K562 (cell line): ENCODE data around the gene FKBP8. TPM values are rescaled to one million over a fixed set of nuclear protein-coding genes. Genes with fewer than 3 reads are reported as not detected.
A peak's percentile ranks its signal among the peaks of the same experiment; 100 is the strongest.

Experiments used
- ADNP ChIP-seq: fragments of 200-800 bp; sonication (Bioruptor generic); IDR thresholded peaks from 2 replicates; pipeline ENCODE4 v1.6.1; 2016; ENCODE audit warnings: missing genetic modification characterization, missing compliant biosample characterization
- DPF2 ChIP-seq: fragments of 450-650 bp; IDR thresholded peaks from 2 replicates; pipeline ENCODE4 v1.6.1; 2016
- FOXP1 ChIP-seq: sonication (generic); formaldehyde crosslinking; IDR thresholded peaks from 2 replicates; pipeline ENCODE4 v1.8.0; 2022; ENCODE audit warnings: mild to moderate bottlenecking, missing genetic modification reagents
- JUN ChIP-seq, 2 experiments: sonication (generic) in 1 of 2; formaldehyde crosslinking in 1 of 2; IDR thresholded peaks; 2 replicates each; pipeline versions ENCODE4 v1.6.1 to v1.8.0; 2012 to 2022; ENCODE audit warnings: borderline replicate concordance in 2 of 2, mild to moderate bottlenecking in 2 of 2, improper control_type of control experiment in 1 of 2, low read depth in 1 of 2, low read length in 1 of 2, missing genetic modification reagents in 1 of 2
- MAX ChIP-seq: sonication (generic); formaldehyde crosslinking; IDR thresholded peaks from 2 replicates; pipeline ENCODE4 v1.9.0; 2022; ENCODE audit warnings: mild to moderate bottlenecking, missing genetic modification reagents
- MCM5 ChIP-seq: fragments of 450-650 bp; IDR thresholded peaks from 2 replicates; pipeline ENCODE4 v1.6.1; 2016; ENCODE audit warnings: low read depth
- MTA3 ChIP-seq: fragments of 450-650 bp; formaldehyde crosslinking; IDR thresholded peaks from 2 replicates; pipeline ENCODE4 v1.6.1; 2017; ENCODE audit warnings: mild to moderate bottlenecking, borderline replicate concordance
- PHB ChIP-seq: fragments of 250-450 bp; sonication (Bioruptor Pico); IDR thresholded peaks from 2 replicates; pipeline ENCODE4 v1.5.0; 2021
- POLR2G ChIP-seq: fragments of 200-400 bp; formaldehyde crosslinking; IDR thresholded peaks from 2 replicates; pipeline ENCODE4 v1.6.1; 2017; ENCODE audit warnings: low read depth, mild to moderate bottlenecking, antibody characterized with exemption, low read length, moderate library complexity
- RBFOX2 ChIP-seq: fragments of 200-400 bp; formaldehyde crosslinking; IDR thresholded peaks from 2 replicates; pipeline ENCODE4 v1.6.1; 2017; ENCODE audit warnings: low read depth, mild to moderate bottlenecking, low read length, moderate library complexity
- TFAP4 ChIP-seq: sonication (generic); formaldehyde crosslinking; IDR thresholded peaks from 2 replicates; pipeline ENCODE4 v1.8.0; 2022; ENCODE audit warnings: missing genetic modification reagents, mild to moderate bottlenecking, moderate library complexity, borderline replicate concordance
- ZKSCAN3 ChIP-seq: fragments of 250-450 bp; sonication (Bioruptor Pico); IDR thresholded peaks from 2 replicates; pipeline ENCODE4 v1.4.0; 2020
- ZNF384 ChIP-seq: IDR thresholded peaks from 2 replicates; pipeline ENCODE4 v1.6.1; 2012; ENCODE audit warnings: low read depth, low read length, improper control_type of control experiment
- polyA plus RNA-seq, 8 experiments: library from polyadenylated mRNA; depleted of rRNA in 4 of 8; stranded (reverse) in 5 of 8; unstranded in 3 of 8; fragments of >200 nt; fragmentation: Nextera tagmentation in 2 of 8; fragmentation: Illumina TruSeq in 1 of 8; extraction: Ambion mirVana in 2 of 8; extraction: Trizol in 1 of 8; gene quantifications; 2 replicates each; pipeline versions ENCODE4 v1.2.1 to v1.2.3, GENCODE V29; 2011 to 2014; ENCODE audit warnings: inconsistent platforms in 1 of 8, missing spikeins in 1 of 8
- total RNA-seq, 7 experiments: library from RNA; depleted of rRNA in 6 of 7; stranded (reverse); fragments of >200 nt in 6 of 7; fragmentation: Illumina TruSeq in 2 of 7; extraction: Trizol in 2 of 7; gene quantifications; 2 replicates each; pipeline versions ENCODE4 v1.2.1 to v1.2.3, GENCODE V29; 2011 to 2021; ENCODE audit warnings: low replicate concordance in 1 of 7
- TF ChIP-seq, protein P1 (sequence below): IDR thresholded peaks from 2 replicates; pipeline ENCODE4 v1.6.1; 2016; ENCODE audit warnings: missing genetic modification characterization, missing compliant biosample characterization
- TF ChIP-seq, protein P2 (sequence below), 2 experiments: fragments of 450-650 bp in 1 of 2; IDR thresholded peaks; 2 replicates each; pipeline ENCODE4 v1.6.1; 2011 to 2017; ENCODE audit warnings: low read depth in 2 of 2, antibody characterized with exemption in 1 of 2, borderline replicate concordance in 1 of 2, low read length in 1 of 2, mild to moderate bottlenecking in 1 of 2, mixed read lengths in 1 of 2; ENCODE audit not compliant: control insufficient read depth in 1 of 2
- TF ChIP-seq, protein P3 (sequence below): sonication (generic); formaldehyde crosslinking; IDR thresholded peaks from 2 replicates; pipeline ENCODE4 v1.8.1; 2023; ENCODE audit warnings: mild to moderate bottlenecking, missing genetic modification reagents

FKBP8 gene
- total and polyA plus RNA-seq, 9 of the 15 experiments (the other 6 are each of a cell fraction or from before 2014, with no cell fraction given): 0.46 to 236 (median 104) TPM

GRCh38 chr19:18590273-18591272 is 47.2 kb upstream of the FKBP8 start (continued):
- TF ChIP-seq JUN (IDR thresholded peaks at IDR 0.05; ENCODE audit: borderline replicate concordance, low read depth, low read length): no peak
- 0 out of 2 replicates have a peak, but pooled peaks have one; percentile 34 for TF ChIP-seq JUN (CRISPR knock-in tag; IDR thresholded peaks at IDR 0.05; ENCODE audit: borderline replicate concordance)
- no peak for TF ChIP-seq PHB (CRISPR knock-in tag)
- TF ChIP-seq ZKSCAN3: no peak
- TF ChIP-seq RBFOX2: peak; percentile 54; the same call in 1 of the 2 replicates
- TF ChIP-seq FOXP1 (CRISPR knock-in tag): 0 out of 2 replicates have a peak, but pooled peaks have one; percentile 64
- TF ChIP-seq, protein P1, sequence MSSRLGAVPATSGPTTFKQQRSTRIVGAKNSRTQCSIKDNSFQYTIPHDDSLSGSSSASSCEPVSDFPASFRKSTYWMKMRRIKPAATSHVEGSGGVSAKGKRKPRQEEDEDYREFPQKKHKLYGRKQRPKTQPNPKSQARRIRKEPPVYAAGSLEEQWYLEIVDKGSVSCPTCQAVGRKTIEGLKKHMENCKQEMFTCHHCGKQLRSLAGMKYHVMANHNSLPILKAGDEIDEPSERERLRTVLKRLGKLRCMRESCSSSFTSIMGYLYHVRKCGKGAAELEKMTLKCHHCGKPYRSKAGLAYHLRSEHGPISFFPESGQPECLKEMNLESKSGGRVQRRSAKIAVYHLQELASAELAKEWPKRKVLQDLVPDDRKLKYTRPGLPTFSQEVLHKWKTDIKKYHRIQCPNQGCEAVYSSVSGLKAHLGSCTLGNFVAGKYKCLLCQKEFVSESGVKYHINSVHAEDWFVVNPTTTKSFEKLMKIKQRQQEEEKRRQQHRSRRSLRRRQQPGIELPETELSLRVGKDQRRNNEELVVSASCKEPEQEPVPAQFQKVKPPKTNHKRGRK: peak; percentile 63
- TF ChIP-seq MTA3: peak; percentile 57; the same call in 1 of the 2 replicates
- TF ChIP-seq MAX (CRISPR knock-in tag): peak; percentile 62
- TF ChIP-seq TFAP4 (CRISPR knock-in tag): peak; percentile 56; the same call in 1 of the 2 replicates
- TF ChIP-seq, protein P2, sequence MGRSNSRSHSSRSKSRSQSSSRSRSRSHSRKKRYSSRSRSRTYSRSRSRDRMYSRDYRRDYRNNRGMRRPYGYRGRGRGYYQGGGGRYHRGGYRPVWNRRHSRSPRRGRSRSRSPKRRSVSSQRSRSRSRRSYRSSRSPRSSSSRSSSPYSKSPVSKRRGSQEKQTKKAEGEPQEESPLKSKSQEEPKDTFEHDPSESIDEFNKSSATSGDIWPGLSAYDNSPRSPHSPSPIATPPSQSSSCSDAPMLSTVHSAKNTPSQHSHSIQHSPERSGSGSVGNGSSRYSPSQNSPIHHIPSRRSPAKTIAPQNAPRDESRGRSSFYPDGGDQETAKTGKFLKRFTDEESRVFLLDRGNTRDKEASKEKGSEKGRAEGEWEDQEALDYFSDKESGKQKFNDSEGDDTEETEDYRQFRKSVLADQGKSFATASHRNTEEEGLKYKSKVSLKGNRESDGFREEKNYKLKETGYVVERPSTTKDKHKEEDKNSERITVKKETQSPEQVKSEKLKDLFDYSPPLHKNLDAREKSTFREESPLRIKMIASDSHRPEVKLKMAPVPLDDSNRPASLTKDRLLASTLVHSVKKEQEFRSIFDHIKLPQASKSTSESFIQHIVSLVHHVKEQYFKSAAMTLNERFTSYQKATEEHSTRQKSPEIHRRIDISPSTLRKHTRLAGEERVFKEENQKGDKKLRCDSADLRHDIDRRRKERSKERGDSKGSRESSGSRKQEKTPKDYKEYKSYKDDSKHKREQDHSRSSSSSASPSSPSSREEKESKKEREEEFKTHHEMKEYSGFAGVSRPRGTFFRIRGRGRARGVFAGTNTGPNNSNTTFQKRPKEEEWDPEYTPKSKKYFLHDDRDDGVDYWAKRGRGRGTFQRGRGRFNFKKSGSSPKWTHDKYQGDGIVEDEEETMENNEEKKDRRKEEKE (IDR thresholded peaks at IDR 0.05; ENCODE audit: borderline replicate concordance in 1 of 2, control insufficient read depth in 1 of 2, low read depth in 2 of 2, low read length in 1 of 2): no peak
- TF ChIP-seq MCM5: no peak
- TF ChIP-seq ZNF384: peak; percentile 9
- peak; percentile 67 for TF ChIP-seq POLR2G
- peak; percentile 58; the same call in 1 of the 2 replicates for TF ChIP-seq ADNP
- TF ChIP-seq DPF2: no peak
- TF ChIP-seq, protein P3, sequence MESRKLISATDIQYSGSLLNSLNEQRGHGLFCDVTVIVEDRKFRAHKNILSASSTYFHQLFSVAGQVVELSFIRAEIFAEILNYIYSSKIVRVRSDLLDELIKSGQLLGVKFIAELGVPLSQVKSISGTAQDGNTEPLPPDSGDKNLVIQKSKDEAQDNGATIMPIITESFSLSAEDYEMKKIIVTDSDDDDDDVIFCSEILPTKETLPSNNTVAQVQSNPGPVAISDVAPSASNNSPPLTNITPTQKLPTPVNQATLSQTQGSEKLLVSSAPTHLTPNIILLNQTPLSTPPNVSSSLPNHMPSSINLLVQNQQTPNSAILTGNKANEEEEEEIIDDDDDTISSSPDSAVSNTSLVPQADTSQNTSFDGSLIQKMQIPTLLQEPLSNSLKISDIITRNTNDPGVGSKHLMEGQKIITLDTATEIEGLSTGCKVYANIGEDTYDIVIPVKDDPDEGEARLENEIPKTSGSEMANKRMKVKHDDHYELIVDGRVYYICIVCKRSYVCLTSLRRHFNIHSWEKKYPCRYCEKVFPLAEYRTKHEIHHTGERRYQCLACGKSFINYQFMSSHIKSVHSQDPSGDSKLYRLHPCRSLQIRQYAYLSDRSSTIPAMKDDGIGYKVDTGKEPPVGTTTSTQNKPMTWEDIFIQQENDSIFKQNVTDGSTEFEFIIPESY (CRISPR knock-in tag): peak; percentile 89
